HAP-1 (cell line): ENCODE measurements around the gene TWIST2.

Experiments used
- DNase-seq, 2 experiments: peaks; one replicate each; pipeline ENCODE4 v3.0.0-alpha.2; 2016 to 2020; ENCODE audit warnings: low spot score in 2 of 2
- H3K27me3 ChIP-seq: fragments of 250-450 bp; sonication (Bioruptor Pico); 2 replicates; pipeline ENCODE4 v1.5.1; 2020; ENCODE audit warnings: low read depth, mild to moderate bottlenecking, moderate library complexity
- H3K36me3 ChIP-seq: fragments of 250-450 bp; sonication (Bioruptor Pico); replicated peaks from 2 replicates; pipeline ENCODE4 v1.5.1; 2020; ENCODE audit warnings: mild to moderate bottlenecking
- H3K4me1 ChIP-seq: fragments of 250-450 bp; sonication (Bioruptor Pico); 2 replicates; pipeline ENCODE4 v1.5.1; 2020; ENCODE audit warnings: mild to moderate bottlenecking
- H3K4me3 ChIP-seq: fragments of 250-450 bp; sonication (Bioruptor Pico); 2 replicates; pipeline ENCODE4 v1.5.1; 2020; ENCODE audit warnings: mild to moderate bottlenecking, moderate library complexity
- H3K9me3 ChIP-seq: fragments of 250-450 bp; sonication (Bioruptor Pico); 2 replicates; pipeline ENCODE4 v1.5.1; 2020; ENCODE audit warnings: mild to moderate bottlenecking, moderate library complexity
- in situ Hi-C: fragments of 300-500 bp; cut with MboI; formaldehyde crosslinking; loops from 3 replicates; pipeline ENCODE4 v1.14.3; 2020; ENCODE audit warnings: low sequenced_read_pairs, inconsistent platforms, mixed read lengths

The TWIST2 gene

DNA sequence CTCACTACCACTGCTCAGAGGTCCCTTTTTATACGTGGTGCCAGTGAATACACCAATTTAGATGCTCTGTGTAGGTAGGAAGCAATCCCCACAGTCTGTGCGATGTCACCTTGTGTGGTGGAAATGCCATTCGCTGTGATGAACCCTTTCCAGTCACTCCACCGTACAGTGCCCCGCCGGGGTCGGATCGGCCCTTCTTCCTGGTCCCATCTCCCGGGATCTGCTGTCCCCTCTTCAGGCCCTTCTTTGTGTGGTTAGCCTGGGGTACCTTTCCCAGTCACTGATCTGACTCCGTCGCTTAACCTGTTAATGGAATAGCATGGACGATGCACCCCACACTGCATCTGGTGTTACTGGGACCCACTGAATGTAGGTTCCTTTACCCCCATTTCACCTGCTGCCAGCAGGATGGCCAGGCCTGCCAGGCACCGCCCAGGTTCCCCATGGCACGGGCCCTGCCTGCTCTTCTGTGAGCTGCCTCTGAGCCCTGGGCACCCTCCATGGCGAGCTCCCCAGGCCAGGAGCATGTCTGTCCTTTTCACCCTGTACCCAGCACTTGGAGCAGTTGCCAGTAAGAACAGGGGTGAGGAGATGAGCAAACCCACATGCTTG, 18.0 kb downstream of the TWIST2 start:
- Histone ChIP-seq H3K9me3 (no peaks in the 10 kb centered on the region), H3K27me3 (no peaks in the 10 kb centered on the region), H3K4me1 (peaks cover 5% of the 10 kb centered on the region; the same call in 1 of the 2 replicates), H3K4me3 (no peak overlapping the region), H3K36me3 (no peaks in the 10 kb centered on the region)
- DNase-seq: no peak
- in situ Hi-C loops: no loop called here

DNA sequence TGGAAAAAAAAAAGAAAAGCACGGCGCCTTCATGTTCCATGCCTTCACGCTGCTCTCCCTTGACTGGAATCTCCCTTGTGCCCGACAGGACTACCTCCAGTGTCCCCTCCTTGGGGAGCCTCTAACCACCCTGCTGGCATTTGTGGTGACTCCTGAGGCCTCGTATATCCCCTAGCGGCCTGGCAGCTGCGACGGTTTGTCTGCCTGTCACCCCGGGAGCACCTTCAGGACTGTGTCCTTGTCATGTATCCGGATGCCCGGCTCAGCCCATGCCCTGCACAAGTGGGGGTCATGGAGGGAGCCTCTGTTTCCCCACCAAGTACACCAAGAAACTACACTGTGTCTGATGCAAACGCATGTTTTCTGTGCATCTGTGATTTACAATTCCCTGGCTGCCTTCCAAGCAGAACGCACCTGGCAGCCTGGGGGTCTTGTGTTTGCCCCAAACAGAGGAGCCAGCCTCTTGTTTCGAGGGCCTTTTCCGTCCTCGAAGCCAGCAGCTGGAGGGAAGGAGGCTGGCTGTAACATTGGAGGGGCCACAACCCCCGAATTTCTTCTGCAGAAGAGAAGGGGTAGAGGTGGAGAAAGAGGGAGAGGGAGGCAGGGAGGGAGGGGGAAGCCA, 18.9 kb downstream of the TWIST2 start:
- DNase-seq: no peak
- in situ Hi-C loops: no loop called here

DNA sequence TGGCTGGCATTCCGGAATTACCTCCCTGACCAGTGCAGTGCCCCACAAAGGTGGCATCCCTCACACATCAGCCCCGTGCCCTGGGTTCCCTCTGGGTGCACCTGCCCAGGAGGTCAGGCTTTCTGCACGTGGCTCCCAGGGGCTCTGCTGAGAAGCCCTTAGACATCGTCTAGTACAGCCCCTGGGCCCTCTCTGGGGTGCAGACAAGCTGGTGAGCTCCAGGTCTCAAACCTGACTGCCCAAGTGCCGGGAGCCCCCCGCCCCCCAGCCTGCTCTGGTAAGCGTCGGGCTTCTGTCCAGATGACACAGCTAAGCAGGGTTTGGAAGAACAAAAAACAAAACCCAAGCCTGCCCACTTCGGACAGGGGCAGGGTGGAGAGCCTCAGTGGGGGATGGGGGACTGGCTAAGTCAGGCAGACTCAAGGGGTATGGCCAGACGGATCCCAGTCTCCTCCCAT, 20.2 kb downstream of the TWIST2 start:
- Histone ChIP-seq H3K4me3 (no peak overlapping the region), H3K36me3 (no peaks in the 10 kb centered on the region), H3K4me1 (peaks cover 5% of the 10 kb centered on the region; the same call in 1 of the 2 replicates), H3K27me3 (no peaks in the 10 kb centered on the region), H3K9me3 (no peaks in the 10 kb centered on the region)
- no peak for DNase-seq
- in situ Hi-C loops: no loop called here

More for the DNA sequence above, 18.9 kb downstream of the TWIST2 start:
- Histone ChIP-seq H3K27me3 (no peaks in the 10 kb centered on the region), H3K4me1 (peaks cover 5% of the 10 kb centered on the region; the same call in 1 of the 2 replicates), H3K9me3 (no peaks in the 10 kb centered on the region), H3K36me3 (no peaks in the 10 kb centered on the region), H3K4me3 (no peak overlapping the region)

DNA sequence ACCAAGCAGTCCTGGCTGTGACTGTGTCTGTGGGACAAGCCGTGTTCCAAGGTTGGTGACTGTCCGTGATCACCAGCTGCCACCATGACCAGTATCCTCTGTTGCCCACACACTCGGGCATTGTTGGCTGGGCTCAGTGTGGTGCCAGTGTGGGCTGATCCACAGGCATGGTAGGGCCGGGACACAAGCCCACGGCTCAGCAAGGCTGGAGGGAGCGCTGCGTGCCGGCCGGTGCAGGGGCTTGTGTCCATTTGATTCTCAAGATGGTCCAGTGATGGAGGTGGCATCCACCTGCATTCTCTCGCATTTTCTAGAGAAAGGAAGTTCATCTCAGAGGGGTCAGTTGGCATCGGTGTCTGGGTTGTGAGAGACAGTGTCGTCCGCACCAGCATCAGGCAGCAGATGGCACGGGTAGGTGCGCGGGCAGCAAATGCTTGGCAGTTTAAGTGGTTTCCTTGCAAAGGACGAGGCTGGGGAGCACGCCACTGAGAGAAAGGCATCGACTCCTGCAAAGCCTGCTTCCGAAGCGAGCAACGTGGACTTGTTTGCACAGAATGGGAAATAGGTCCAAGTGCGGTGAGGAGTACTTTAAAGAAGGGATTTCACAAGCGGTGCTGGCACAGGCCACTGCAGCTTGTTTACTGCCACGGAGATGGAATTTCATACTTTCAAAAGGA, 20.9 kb downstream of the TWIST2 start:
- no peaks in the 10 kb centered on the region for H3K36me3 ChIP-seq
- no peaks in the 10 kb centered on the region for H3K9me3 ChIP-seq
- no peak overlapping the region for H3K4me3 ChIP-seq
- in situ Hi-C loops: no loop called here
- peaks cover 5% of the 10 kb centered on the region; the same call in 1 of the 2 replicates for H3K4me1 ChIP-seq
- H3K27me3 ChIP-seq: no peaks in the 10 kb centered on the region
- DNase-seq: no peak

DNA sequence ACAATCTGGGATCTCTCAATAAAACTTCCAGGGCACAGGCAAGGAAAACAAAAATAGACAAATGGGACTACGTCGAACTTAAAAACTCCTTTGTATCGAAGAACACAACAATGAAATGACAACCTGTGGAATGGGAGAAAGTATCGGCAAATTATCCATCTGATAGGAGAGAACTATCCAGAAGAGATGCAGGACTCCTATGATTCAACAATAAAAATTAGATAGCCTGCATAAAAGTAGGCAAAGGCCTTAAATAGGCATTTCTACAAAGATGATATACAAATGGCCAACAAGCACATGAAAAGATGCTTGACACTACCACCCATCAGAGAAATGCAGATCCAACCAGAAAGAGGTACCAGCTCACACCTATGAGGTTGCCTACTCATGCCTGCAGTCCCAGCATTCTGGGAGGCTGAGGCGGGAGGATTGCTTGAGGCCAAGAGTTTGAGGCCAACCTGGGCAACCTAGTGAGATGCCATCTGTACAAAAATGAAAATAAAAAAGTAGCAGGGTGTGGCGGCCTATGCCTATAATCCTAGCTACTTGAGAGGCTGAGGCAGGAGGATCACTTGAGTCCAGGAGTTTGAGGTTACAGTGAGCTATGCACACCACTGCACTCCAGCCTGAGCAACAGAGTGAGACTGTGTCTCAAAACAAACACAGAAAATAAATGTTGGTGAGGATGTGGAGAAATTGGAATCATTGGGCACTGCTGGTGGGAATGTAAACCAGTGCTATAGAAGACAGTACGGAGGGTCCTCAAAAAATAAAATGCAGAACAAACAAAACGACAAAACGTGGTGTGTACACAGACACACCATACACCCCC, 21.6 kb downstream of the TWIST2 start:
- Histone ChIP-seq H3K36me3 (no peaks in the 10 kb centered on the region), H3K4me1 (no peaks in the 10 kb centered on the region), H3K4me3 (no peak overlapping the region), H3K9me3 (no peaks in the 10 kb centered on the region), H3K27me3 (no peaks in the 10 kb centered on the region)
- no peak for DNase-seq
- in situ Hi-C loops: no loop called here

DNA sequence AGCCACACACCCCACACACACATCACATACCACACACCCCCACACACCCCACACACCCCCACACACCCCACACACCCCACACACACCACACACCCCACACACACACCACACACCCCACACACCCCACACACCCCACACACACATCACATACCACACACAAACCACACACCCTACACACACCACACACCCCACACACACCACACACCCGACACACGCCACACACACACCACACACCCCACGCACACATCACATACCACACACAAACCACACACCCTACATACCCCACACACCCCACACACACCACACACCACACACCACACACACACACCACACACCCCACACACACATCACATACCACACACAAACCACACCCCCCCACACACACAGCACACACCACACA, 22.4 kb downstream of the TWIST2 start:
- no peaks in the 10 kb centered on the region for H3K4me1 ChIP-seq
- H3K9me3 ChIP-seq: no peaks in the 10 kb centered on the region
- no peak overlapping the region for H3K4me3 ChIP-seq
- DNase-seq: no peak
- in situ Hi-C loops: no loop called here
- H3K27me3 ChIP-seq: no peaks in the 10 kb centered on the region
- no peaks in the 10 kb centered on the region for H3K36me3 ChIP-seq

DNA sequence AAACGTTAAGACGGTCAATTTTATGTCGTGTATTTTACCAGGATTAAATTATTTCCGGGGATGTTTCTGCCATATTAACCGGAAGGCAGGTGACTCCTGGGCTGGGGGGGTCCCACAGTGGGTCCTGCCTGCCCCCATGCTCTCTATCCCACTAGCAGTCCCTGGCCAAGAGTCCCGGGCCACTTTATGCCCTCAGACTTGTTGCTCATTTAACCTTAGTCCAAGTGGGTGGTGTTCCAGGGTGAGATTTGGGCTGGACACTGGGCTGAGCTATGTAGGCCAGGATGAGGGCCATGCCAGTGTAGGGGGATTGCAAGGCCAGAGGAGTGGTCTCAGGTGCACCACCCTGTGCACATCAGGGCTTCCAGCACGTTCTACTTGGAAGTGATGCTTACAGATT, 24.1 kb downstream of the TWIST2 start:
- no peak overlapping the region for H3K4me3 ChIP-seq
- no peaks in the 10 kb centered on the region for H3K27me3 ChIP-seq
- in situ Hi-C loops: no loop called here
- H3K36me3 ChIP-seq: no peaks in the 10 kb centered on the region
- H3K9me3 ChIP-seq: no peaks in the 10 kb centered on the region
- no peaks in the 10 kb centered on the region for H3K4me1 ChIP-seq
- no peak for DNase-seq

DNA sequence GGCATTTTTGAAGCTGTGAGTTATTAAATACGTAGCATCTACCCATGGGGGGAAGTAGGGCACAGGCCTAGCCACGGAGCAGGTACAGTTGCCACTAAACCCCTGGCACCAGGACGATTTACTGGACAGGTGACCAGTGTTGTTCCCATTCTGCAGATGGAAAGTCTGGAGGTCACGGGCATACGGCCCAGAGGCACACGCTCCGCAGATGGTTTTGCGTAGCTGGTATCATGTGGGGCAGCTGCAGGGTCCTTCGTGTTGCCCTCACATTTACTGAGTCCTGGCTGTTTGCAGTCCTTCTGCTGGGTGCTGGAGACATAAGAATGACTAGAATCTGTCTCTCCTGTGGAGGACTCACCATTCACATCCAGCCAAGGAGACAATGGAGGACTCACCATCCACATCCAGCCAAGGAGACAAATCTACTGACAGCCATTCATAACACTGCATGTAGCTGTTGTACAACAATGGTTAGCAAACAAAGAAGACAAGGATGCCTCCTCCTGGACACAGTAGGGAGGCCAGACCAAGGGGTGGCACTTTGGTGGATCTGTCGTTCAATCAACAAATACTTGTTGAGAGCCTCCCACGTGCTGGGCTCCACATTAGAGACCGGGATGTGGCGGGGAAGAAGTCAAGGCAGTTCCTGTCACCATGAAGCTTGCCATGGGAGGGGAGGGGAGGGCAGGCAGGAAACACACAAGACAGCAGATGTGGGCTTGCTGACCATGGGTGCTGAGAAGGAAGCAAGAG, 24.9 kb downstream of the TWIST2 start:
- H3K27me3 ChIP-seq: no peaks in the 10 kb centered on the region
- in situ Hi-C loops: no loop called here
- no peaks in the 10 kb centered on the region for H3K9me3 ChIP-seq
- H3K4me1 ChIP-seq: no peaks in the 10 kb centered on the region
- no peak overlapping the region for H3K4me3 ChIP-seq
- H3K36me3 ChIP-seq: no peaks in the 10 kb centered on the region
- no peak for DNase-seq

DNA sequence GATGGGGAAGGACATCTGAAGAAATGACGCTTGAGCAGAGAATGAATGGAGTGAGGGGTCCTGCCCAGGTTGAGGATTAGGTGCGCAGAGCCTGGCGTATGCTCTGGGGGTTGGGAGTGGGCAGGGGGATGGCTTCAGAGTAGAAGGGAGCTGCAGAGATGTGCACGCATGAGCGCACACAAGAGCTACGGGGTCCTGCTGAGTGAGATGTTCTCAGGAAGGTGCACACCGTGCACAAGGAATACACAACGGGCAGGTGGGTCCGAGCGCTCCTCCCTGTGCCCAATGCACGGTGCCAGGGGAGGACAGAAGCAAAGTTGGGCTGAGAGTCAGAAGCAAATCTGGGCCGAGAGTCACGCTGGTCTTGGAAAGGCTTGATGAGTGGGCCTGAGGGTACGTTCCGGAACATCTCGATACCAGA, 25.5 kb downstream of the TWIST2 start:
- Histone ChIP-seq H3K4me1 (no peaks in the 10 kb centered on the region), H3K4me3 (no peak overlapping the region), H3K36me3 (no peaks in the 10 kb centered on the region), H3K9me3 (no peaks in the 10 kb centered on the region), H3K27me3 (no peaks in the 10 kb centered on the region)
- no peak for DNase-seq
- in situ Hi-C loops: no loop called here

DNA sequence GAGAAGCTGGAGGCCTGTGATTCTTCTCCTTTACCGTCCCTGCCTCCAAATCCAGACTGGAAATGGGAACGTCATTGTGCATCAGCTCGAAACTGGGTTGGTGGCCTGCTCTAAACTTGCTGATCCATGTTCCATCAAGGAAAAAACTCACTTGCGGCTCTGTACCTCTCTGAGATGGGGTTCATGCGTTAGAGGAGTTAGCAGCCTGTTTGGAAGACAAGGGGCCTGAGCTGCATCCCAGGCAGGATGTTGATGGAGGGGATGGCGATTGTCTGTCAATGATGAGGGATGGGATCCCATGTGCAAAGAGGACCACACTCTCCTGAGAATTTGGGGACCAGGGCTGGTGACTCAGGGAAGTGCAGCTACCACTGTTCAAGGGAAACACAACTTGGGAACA, 26.0 kb downstream of the TWIST2 start:
- no peak overlapping the region for H3K4me3 ChIP-seq
- H3K27me3 ChIP-seq: no peaks in the 10 kb centered on the region
- no peaks in the 10 kb centered on the region for H3K9me3 ChIP-seq
- DNase-seq: no peak
- in situ Hi-C loops: no loop called here
- H3K4me1 ChIP-seq: no peaks in the 10 kb centered on the region
- H3K36me3 ChIP-seq: no peaks in the 10 kb centered on the region

DNA sequence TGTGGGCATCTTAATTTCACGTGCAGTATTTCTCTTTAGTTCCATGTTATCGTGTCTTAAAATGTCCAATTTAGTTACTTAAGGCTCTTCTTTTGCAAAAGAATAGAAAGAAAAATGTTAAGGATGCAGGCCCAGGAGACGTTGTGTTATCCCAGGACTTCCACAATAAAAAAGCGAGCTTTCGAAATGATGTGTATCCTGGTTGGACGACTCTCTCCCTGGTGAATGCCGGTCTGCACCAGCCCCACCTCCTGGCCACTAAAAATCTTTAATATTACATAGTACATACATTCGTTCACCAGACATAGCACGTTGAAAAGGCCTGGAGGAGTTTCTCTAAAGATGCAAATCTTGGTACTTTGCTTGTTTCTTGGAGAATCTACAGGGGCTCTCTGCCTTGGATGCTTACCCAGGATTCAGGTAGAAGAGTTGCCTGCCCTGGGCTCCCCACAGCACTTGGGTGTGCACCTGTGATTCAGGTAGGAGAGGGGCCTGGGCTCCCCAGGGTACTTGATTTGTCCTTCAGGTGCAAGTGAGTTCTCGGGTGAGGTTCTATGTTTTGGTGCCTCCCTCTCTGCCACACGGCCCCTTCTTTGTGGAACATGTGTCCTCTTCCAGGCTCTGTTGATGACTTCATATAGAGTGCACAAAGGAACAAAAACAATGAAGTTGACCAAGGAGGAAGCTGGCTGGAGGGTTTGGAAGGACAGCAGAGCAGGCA, 26.6 kb downstream of the TWIST2 start:
- Histone ChIP-seq H3K4me1 (no peaks in the 10 kb centered on the region), H3K36me3 (no peaks in the 10 kb centered on the region), H3K4me3 (no peak overlapping the region), H3K27me3 (no peaks in the 10 kb centered on the region), H3K9me3 (no peaks in the 10 kb centered on the region)
- in situ Hi-C loops: no loop called here
- no peak for DNase-seq

DNA sequence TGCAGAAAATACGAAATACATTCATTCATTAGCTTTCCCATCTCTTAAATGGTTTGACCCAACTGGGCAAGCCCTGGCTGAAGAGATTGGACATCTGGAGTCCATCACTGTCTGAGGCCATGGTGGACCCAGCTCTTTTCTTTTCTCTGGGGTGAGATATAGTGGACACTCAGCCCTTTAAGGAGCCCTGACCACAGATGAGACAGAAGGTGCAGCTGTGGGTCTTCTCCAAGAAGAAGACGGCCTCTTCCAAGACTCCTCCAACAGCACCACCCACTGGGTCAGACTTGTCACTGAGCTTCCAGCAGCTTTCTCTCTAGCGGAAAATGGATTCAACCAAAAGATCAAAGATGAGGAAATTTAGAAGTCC, 27.2 kb downstream of the TWIST2 start:
- DNase-seq: no peak
- in situ Hi-C loops: no loop called here

More for the DNA sequence above, 27.2 kb downstream of the TWIST2 start:
- H3K9me3 ChIP-seq: no peaks in the 10 kb centered on the region
- H3K36me3 ChIP-seq: no peaks in the 10 kb centered on the region
- H3K4me1 ChIP-seq: no peaks in the 10 kb centered on the region
- H3K27me3 ChIP-seq: no peaks in the 10 kb centered on the region
- H3K4me3 ChIP-seq: no peak overlapping the region
